RCC 7860 (cell line): ENCODE data around the gene FURIN.
"Not testable (repeated sequence)": the region's sequence is repeated elsewhere in the genome, so short reads cannot be mapped to it uniquely, and the experiment has no call there.

Experiments
- DNase-seq: peaks from one replicate; pipeline ENCODE4 v3.0.0-alpha.2; 2015; ENCODE audit warnings: low spot score
- FAIRE-seq: peaks from 2 replicates; lab custom pipeline; 2012; peaks lifted over from hg19 to GRCh38; lab: Jason Lieb, UNC

The FURIN gene

DNA sequence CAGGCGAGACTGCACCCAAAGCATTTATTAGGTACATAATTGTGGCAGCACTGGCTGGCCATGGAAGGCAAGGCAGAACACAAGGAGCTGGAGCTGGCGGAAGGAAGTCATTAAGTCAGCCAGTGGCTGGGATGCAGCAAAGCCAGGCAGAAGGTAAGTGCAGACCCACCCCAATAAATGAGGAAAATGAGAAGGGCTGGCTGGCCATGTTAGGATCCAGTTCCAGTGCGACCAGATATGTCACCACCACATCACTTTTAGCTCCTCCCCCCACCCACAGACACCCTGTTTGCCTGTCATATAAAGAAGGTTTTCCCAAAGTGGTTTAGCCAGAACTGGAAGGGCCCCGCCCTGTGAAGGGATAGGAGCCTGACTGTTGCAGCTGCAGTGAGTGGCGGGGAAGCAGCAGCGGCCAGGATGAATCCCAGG is at the start of gene FURIN:
TSS of gene FURIN (plus strand) at position 328 of the 429 bp plus-strand sequence. CDS start 7,153 bp downstream, outside the sequence.
- FAIRE-seq (no peak), DNase-seq (no peak)

DNA sequence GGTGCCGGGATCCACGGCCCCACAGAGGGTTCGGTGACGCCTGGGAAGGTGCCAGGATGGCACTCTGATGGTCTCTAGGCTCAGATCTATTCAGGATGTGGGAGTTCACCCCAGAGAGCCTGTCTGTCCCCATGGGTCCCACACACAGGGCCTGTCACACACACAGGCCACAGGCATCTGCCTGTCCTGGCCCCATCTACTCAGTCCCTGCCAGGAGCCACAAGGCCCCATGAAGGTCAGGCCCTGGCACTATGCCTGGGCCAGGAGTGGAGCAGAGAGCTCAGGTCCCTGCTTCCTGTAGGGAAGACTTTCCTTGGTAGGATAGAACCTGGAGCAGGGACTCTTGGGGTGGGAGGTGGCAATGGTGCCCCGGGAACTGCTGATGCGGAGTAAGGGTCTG is 49.0 kb upstream of the FURIN start:
- no peak for FAIRE-seq
- DNase-seq = no peak

DNA sequence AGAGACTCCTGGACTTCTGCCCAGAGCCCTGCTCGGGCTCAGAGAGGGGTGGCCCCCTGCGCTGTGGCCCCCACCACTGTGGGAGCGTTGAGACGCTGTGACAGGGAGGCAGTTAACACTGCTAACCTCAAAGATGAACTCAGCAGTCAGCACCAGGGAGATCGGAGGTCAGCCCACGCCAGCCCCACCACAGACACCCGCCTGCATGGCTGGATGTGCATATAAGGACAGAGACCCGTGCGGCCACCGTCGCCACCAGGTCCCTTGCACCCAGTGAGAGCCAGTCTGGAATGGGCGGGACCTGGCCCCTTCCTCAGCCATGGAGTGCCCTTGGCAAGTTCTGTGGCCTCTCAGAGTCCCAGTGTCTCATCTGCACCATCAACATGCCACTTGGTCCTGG is 48.5 kb upstream of the FURIN start:
- DNase-seq (no peak), FAIRE-seq (no peak)

DNA sequence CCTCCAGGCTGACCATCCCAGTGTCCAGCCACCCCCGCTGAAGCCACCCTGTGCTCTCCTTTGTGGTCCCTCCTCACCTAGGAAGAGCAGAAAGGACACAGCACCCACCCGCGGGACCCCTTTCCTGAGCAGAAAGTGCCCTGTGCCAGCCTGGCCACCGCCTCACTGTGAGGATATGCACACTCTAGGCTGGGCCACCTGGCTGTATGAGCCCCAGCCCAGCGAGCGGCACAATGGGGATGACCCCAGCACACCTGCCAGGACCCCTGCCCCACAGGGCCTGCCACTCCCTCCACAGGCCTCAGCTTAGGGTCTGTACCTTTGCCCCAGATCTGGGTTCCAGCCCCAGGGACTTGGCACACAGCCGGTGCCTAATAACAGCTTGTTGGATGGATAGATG is 47.9 kb upstream of the FURIN start:
- FAIRE-seq (no peak), DNase-seq (no peak)

DNA sequence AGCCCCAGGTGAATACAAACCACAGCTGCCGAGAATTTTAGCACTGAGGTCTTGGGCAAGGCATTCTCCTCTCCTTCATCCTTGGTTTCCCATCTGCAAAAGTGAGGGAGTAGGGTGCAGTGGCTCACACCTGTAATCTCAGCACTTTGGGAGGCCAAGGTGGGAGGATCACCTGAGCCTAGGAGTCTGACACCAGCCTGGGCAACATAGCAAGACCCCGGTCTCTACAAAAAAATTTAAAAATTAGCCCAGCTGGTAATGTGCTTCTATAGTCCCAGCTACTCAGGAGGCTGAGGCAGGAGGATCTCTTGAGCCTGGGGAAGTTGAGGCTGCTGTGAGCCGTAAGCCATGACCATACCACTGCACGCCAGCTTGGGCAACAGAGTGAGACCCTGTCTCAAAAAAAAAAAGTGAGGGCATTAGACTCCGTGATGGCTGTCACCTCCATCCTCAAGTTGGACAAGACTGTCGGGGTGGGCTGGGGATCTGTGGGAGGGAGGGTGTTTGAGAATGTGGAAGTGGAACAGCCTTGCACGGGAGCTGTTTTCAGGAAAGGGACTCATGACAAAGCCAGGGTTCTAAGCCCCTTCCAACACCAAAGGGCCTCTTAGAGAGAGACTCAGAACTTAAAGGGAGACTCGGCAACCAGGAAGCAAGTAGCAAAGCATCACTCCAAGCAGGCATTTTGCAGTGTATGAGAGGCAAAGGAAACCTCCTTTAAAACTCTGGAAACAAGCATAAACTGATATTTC is 46.0 kb upstream of the FURIN start:
- FAIRE-seq = no peak
- no peak for DNase-seq

DNA sequence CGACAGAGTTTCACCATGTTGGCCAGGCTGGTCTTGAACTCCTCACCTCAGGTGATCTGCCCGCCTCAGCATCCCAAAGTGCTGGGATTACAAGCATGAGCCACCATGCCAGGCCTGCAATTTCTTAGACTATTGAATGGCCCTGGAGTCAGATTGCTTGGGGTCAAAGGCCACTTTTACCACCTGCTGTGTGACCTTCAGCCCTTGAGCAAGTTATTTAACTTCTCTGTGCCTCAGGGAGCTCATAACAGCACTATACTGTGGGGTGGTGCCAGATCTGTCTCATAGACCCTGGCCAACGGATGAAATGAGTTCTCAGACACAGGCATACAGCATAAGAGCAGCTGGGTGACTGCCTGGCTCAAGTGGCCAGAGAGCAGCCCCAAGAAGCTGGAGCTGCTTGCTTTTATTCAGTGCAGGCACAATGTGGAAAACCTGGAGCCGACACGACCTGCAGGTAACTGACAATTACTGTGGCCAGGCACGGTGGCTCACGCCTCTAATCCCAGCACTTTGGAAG is 44.9 kb upstream of the FURIN start:
- DNase-seq = no peak
- no peak for FAIRE-seq

DNA sequence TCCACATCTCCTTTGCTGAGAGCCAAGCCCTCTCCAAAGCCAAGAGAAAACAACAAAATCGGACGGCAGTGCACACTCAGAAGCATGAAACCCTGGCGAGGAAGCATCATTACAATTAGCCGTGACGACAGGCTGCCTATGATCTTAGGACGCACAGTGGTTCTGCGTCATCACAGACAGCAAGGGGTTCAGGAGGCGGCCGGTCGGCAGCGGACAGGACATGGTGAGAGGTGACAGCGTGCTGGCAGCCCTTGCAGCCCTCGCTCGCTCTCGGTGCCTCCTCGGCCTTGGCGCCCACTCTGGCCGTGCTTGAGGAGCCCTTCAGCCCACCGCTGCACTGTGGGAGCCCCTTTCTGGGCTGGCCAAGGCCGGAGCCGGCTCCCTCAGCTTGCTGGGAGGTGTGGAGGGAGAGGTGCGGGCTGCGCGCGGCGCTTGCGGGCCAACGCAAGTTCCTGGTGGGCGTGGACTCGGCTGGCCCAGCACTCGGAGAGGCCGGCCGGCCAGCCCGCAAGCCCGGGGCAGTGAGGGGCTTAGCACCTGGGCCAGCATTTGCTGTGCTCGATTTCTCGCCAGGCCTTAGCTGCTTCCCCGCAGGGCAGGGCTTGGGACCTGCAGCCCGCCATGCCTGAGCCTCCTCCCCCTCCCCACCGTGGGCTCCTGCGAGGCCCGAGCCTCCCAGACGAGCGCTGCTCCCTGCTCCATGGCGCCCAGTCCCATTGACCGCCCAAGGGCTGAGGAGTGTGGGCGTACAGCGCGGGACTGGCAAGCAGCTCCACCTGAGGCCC is 43.1 kb upstream of the FURIN start:
- not testable (repeated sequence) for DNase-seq, FAIRE-seq

DNA sequence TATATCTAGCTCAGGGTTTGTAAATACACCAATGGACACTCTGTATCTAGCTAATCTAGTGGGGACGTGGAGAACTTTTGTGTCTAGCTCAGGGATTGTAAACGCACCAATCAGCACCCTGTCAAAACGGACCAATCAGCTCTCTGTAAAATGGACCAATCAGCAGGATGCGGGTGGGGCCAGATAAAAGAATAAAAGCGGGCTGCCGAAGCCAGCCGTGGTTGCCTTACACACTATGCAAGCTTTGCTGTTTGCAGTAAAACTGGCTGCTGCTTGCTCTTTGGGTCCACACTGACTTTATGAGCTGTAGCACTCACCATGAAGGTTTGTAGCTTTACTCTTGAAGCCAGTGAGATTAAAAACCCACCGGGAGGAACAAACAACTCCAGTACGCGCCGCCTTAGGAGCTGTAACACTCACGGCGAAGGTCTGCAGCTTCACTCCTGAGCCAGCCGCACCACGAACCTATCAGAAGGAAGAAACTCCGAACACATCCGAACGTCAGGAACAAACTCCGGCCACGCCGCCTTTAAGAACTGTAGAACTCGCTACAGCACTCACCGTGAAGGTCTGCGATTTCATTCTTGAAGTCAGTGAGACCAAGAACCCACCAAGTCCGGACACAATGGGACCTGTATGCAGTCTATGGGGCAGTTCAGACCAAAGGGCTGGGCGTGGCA is 42.0 kb upstream of the FURIN start:
- not testable (repeated sequence) for FAIRE-seq, DNase-seq

DNA sequence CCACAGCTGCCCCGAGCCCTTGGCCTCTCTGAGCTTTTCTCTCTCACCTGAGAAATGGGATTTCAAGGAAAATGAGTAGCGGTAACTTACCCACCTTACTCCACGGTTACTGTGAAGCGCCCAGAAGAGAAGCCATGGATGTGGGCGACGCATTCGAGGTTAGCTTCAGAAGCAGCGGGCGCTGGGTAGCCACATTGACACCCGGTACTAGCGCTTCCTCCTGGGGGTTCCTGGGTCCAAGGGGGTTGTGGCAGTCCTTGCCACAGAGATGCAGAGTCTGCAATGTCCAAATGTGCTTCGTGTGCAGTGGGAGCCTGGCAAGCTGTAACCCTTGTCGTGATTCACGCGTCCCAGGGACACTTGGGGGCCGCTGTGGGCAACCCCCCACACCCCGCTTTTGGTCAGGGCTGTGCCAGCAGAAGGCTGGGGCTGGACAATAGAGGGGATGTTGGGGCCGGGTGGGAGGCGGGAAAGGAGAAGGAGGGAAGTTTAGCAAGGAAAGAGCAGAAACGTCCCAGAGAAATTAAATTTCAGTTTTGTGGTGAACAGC is 41.4 kb upstream of the FURIN start:
- DNase-seq (no peak), FAIRE-seq (no peak)

DNA sequence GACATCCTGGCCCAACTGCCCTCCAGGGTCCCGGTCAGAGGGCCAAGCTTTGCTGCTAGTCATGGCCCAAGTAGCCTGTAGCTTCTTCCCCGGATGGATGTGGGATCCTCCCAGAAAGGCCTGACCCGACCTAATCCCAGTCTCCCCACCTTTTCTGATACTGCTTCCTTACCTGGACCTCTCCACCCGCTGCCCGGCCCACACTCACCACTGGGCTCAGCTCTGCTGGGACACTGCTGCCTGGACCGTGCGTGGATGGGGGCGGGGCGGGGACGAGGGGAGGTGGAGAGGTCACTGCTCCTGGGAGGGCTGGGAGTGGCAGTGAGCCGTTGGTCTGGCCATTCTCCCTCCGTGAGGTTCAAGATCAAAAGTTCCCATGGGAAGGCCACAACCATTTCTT is 40.3 kb upstream of the FURIN start:
- DNase-seq = no peak
- no peak for FAIRE-seq

DNA sequence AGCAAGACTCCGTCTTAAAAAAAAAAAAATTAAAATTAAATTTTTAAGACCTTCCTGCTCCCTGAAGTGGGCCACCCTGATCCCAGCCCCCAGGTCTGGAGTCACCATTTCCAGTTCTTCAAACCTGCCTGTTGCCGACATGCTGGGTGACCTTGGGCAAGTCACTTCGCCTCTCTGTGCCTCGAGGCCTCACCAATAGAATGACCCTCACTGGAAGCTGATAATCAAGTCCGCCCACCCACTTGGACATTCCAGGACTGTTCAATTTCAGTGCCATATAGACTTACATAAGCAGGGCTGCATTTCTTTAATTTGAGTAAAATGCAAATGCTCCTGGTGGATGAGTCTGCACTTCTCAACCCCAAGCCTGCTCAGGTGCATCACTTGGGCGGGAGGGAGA is 39.3 kb upstream of the FURIN start:
- FAIRE-seq = no peak
- no peak for DNase-seq

DNA sequence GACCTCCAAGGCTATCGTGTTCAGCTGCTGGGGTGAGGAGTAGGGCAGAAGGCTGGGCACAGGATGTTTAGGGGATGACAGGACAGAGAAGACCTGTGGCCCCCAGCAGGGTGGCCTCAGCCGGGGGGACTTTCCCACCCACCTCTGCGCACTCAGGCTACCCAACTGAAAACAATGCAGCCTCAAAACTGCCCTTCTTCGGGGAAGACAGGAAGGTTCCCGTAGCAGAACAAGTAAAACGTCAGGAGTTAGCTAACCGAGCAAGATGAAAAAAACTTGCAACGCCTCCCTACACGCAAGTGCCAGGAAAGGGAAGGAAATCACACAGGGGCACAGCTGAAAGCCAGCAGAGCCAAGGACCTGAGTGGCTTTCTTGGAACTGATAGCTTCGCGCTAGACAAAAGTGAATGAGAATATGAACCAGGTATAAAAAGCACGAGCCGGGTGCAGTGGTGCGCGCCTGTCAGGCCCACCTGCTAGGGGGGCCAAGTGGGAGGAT is 38.4 kb upstream of the FURIN start:
- no peak for FAIRE-seq

DNA sequence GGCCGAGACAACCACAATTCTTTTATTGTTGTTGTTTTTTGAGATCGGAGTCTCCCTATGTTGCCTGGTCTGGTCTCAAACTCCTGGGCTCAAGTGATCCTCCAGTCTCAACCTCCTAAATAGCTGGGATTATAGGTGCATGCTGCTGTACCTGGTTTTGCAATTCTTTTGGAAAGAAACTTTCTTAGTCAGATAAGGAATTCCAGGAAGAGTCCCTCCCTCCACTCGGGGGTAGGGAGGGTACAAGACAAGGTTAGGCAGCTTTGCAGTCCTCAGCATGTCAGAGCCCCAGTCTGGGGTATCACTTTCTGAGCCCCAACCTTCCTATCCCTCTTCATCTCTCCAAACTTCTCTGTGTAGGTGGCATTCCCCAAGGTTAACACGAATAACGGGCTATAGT is 33.8 kb upstream of the FURIN start:
- FAIRE-seq (no peak), DNase-seq (no peak)

More for the DNA sequence above, 38.4 kb upstream of the FURIN start:
- DNase-seq = no peak

DNA sequence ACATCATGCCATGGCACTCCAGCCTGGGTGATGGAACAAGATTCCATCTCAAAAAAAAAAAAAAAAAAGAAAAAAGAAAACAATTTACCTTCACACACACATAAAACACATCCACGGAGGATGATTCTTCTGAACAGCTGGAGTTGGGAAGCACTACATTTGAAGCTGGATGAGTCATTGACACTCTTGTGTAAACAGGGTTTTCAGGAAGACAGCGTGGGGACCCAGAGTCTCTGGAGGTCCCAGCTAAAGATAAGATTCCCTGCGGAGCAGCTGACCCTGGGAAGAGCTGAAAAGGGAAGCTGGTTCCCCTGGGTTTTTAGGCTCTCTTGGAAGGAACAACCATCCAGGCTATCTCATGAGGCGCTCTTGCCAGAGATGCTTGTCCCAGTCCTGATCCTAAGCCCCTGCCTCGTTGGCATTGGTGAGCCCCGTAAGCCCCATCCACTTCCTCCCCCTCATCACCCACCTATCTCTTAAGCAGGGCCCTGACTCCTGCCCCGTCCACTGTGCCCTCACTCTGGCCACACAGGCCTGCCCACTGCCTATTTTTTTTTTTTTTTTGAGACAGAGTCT is 32.0 kb upstream of the FURIN start:
- DNase-seq = no peak
- FAIRE-seq = no peak

DNA sequence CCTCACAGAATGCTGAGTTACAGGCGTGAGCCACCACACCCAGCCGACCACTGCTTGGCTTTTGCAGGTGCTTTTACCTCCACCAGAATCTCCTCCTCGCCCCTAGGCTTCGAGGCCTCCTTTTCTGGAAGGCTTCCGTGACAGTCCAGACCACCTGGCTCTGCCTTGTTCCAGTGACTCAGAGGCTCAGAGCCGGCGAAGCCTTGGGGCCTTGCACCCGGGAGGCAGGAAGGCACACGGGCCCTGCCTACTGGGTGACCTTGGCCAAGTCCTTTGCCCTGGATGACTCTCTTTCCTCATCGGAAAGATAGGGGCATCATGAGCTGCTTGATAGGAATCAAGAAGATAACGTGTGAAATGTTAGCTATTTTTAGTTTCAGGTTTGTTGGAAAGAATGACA is 31.3 kb upstream of the FURIN start:
- no peak for FAIRE-seq
- no peak for DNase-seq

DNA sequence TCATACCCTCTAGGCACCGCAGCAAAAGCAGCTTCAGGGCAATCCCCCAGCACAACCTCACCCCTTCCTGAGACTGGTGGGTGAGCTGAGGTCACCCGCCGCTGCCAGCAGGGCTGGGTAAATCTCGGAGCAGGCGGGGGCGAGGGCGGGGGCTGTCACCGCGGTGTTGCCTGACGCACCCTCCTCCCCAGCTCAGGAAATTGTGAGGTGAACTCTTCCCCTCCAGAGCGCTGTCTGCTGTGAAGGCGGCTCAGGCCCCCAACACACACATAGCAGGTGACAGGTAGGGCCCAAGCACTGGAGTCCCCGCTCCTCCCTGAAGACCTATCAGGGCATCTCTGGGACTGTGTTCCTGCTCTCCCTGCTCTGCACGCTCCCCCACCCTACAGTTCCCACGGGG is 30.2 kb upstream of the FURIN start:
- no peak for FAIRE-seq
- DNase-seq = no peak

DNA sequence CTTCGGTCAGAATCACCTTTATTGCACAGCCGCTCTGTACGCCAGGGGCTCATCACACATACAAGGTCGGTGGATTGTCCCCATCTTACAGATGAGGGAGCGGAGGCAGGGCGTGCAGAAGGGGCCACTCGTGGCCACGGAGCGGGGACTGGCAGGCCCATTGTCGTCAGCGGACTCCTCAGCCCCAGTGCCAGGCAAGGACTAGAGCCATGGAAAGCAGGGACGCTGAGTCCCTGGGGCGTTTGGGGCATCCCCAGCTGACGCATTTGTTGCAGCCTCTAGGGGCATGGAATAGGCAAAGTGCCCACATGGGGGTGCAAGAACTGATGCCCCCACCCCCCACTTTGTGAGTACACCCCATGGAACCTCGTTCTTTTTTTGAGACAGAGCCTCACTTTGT is 29.8 kb upstream of the FURIN start:
- no peak for FAIRE-seq
- DNase-seq = no peak

DNA sequence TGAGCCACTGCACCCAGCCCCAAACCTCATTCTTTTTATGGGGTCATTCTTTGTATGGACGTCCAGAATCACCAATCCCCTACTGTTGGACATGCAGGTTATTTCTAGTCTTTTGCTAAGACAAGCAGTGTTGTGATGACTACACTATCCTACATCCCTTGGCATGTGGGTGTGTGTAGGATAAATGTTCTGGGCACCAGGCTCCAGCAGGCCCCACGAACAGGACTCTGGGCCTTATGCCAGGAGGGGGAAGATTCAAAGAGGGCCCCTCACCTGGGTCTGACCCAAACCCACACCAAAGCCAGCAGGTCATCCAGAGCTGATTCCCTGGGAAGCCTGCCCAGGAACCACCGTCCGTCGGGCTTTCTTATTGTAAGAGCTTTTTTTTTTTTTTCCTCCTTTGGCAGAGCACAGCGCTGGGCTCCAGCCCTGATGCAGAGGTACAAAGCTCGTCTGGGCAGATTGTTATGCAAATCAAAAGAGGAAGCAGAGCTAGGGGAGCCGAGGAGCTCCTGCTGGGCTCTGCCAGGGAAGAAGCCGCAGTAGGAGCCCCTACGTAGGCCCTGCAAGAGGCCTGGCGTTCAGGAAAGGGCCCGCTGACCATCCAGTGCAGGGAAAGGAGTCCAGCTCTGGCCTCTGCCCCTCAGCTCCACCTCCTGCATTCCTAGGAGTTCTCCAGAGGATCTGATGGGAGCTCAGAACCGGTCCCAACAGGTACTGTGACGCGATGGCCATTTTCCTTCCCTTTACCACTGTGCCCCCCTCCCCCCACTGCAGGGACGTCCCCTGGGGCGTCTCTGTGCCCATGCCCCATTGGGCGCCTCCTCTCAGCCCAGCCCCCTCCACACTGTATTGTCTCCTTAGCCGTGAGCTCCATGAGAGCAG is 29.0 kb upstream of the FURIN start:
- no peak for DNase-seq
- FAIRE-seq = no peak

DNA sequence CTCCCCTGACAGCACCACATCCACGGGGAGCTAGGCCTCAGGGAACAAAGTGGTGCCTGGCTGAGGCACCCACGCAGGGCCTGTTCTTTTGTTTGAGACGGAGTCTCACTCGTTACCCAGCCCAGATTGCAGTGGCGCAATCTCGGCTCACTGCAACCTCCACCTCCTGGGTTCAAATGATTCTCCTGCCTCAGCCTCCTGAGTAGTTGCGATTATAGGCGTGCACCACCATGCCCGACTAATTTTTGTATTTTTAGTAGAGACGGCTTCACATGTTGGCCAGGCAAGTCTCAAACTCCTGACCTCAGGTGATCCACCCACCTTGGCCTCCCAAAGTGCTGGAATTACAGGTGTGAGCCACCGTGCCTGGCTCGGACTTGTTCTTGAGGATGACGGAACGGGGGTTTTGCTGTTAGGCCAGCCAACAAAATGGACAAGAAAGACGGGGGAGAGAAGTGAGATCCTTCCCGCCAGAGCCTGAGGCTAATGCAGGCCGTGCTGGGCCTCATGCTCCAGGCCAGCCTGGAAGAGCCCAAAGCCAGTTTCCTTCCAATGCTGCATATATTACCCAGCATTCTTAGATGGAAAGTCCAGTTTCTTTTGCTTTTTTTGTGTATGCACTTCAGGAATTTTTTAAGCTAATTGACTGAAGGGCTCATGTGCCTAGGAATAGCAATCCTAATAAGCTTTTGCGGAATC is 28.1 kb upstream of the FURIN start:
- FAIRE-seq = no peak

More for the DNA sequence above, 28.1 kb upstream of the FURIN start:
- DNase-seq = no peak
